ENCODE data around the gene MYL6. TPM values are rescaled to one million over a fixed set of nuclear protein-coding genes. Genes with fewer than 3 reads are reported as not detected.
"Not testable (repeated sequence)": the region's sequence is repeated elsewhere in the genome, so short reads cannot be mapped to it uniquely, and the experiment has no call there.

The MYL6 gene
- total RNA-seq: 673 TPM
- long read RNA-seq, transcript MYL6-207 (6 exons, 655 nt): minor isoform, 44 of 329 reads
- long read RNA-seq, transcript MYL6-218 (7 exons, 901 nt): major isoform, 63 of 329 reads
- long read RNA-seq, transcript MYL6-219 (5 exons, 1,438 nt): minor isoform, 8 of 329 reads
- long read RNA-seq, partial matches to known transcripts: 42 of 329 reads
- long read RNA-seq, other reads (novel, unspliced or antisense): 166 of 329 reads

- ATAC-seq (peak; percentile 91), DNase-seq (ENCODE audit: missing footprints) (peak; percentile 97)
- intact Hi-C loops (cut with DNase I): loop anchor here (1.0 to 5.0 kb wide), 3 partner anchors 30 to 41 kb away; partner anchors contain the start of genes ESYT1, RPL41, SMARCC2 and ZC3H10
Measured at GRCh38 chr12:56158029-56158925, at the start of gene MYL6. TSS of gene MYL6 (plus strand) at chr12:56158359. CDS start at chr12:56158402, 43 bp downstream.

GRCh38 chr12:56110571-56110970 lies 47.6 kb upstream of the MYL6 start:
- DNase-seq (ENCODE audit: missing footprints): no peak
- ATAC-seq: no peak
- intact Hi-C loops (cut with DNase I): no loop called here

DNA sequence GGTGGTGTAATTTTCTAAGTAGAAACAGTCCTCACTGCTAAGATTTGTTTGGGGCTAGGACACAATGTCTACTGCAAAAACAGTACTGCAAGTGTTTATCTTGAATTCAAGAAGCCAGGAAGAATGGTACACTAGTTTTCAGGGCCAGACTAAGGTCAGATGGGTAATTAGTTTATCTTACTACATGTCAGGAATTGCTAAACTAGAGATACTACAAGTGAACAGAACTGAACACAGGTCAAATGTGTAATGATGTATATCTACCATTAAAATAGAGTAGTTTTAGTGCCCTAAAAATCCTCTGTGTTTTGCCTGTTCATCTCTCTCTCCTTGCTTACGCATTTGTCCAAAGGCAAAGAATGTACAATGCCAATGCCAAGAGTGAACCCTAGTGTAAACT lies 44.1 kb upstream of the MYL6 start:
- no peak for ATAC-seq
- DNase-seq (ENCODE audit: missing footprints): no peak
- intact Hi-C loops (cut with DNase I): no loop called here

GRCh38 chr12:56115329-56115728 lies 42.8 kb upstream of the MYL6 start:
- no peak for ATAC-seq
- intact Hi-C loops (cut with DNase I): loop anchor here (5.0 kb wide), 3 partner anchors 42 to 373 kb away; partner anchors contain the start of genes GDF11, MYL6 and RPS26
- DNase-seq (ENCODE audit: missing footprints): no peak

GRCh38 chr12:56116267-56117081 lies 41.7 kb upstream of the MYL6 start, which contains the start of gene RPL41:
TSS of gene RPL41 (plus strand) at chr12:56116633.
- ATAC-seq: peak; percentile 81
- peak; percentile 95 for DNase-seq (ENCODE audit: missing footprints)
- intact Hi-C loops (cut with DNase I): loop anchor here (1.0 to 5.0 kb wide), 4 partner anchors 37 to 374 kb away; partner anchors contain the start of genes GDF11, MYL6 and RPS26

GRCh38 chr12:56117082-56117706 lies 41.0 kb upstream of the MYL6 start:
- intact Hi-C loops (cut with DNase I): loop anchor here (5.0 kb wide), 3 partner anchors 40 to 375 kb away; partner anchors contain the start of genes GDF11, MYL6 and RPS26
- not testable (repeated sequence) for DNase-seq (ENCODE audit: missing footprints); ATAC-seq

- DNase-seq (ENCODE audit: missing footprints) (peak; percentile 98), ATAC-seq (peak; percentile 87)
- intact Hi-C loops (cut with DNase I): loop anchor here (2.0 to 5.0 kb wide), 4 partner anchors 39 to 376 kb away; partner anchors contain the start of genes CS, GDF11, MYL6 and RPS26
Measured at GRCh38 chr12:56117778-56118687, 40.1 kb upstream of the MYL6 start, which contains the start of gene ZC3H10. TSS of gene ZC3H10 (plus strand) at chr12:56118266. CDS start at chr12:56120563, 2,297 bp downstream.

DNA sequence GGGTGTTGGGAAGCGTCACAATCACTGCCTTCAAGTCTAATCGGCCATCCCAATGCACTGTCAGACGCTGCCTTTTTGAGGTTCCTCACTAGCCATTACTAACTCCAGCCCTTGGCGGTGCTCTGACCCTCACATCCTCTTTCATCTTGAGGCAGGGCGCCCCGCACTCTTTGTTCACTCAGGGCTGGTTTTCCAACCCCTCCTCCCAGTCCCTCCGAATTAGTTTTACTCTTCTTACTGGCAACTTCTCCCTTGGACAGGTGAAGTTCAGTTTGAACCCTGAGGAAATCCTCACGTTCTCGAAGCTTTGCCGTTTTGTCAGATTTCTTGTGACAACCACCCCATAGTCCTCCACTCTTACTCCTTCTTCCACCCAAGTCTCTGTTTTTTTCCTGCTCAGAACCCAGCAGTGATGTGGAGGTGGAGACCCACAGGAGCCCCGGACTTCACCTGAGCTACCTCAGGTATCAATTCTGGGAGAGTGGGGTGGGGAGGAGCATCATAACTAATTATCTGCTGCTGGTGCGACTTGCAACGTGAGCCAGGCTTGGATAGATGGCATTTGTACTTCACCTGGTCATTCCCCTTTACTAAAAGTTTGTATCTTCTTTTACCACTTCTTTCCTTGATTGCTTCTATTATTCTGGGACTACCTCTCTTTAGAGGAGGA lies 39.3 kb upstream of the MYL6 start:
- DNase-seq (ENCODE audit: missing footprints) (no peak), ATAC-seq (no peak)
- intact Hi-C loops (cut with DNase I): loop anchor here (1.0 to 5.0 kb wide), 6 partner anchors 38 to 377 kb away; partner anchors contain the start of genes CS, GDF11, MYL6 and NABP2

- ATAC-seq (peak; percentile 52), DNase-seq (ENCODE audit: missing footprints) (no peak)
- intact Hi-C loops (cut with DNase I): loop anchor here (1.0 to 5.0 kb wide), 6 partner anchors 38 to 377 kb away; partner anchors contain the start of genes CS, GDF11, MYL6 and NABP2
Measured at GRCh38 chr12:56119361-56119796, 38.8 kb upstream of the MYL6 start.

DNA sequence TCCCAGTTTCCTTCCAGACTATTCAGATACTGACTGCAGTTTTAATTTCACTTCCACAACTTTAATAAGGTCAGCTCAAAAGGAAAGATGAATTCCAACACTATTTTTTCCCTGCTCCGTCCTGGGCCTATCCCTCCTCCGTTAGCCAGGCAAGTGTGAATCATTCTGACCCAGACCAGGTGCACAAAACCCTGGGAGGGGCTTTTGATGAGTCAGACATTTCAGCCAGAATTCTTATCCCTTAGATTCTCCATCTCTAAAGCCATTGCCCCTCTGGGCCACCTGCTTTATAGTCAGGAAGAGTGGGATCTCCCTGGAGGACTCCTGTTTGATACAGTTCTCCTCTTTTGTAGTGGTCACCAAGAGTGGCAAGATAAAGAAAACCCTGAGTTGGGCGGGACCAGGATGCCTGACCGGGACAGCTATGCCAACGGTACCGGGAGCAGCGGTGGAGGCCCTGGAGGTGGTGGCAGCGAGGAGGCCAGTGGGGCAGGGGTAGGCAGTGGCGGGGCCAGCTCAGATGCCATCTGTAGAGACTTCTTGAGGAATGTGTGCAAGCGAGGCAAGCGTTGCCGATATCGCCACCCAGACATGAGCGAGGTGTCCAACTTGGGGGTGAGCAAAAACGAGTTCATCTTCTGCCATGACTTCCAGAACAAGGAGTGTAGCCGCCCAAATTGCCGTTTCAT lies 37.9 kb upstream of the MYL6 start:
- ATAC-seq: no peak
- DNase-seq (ENCODE audit: missing footprints): no peak
- intact Hi-C loops (cut with DNase I): no loop called here

GRCh38 chr12:56121204-56121870 lies 36.8 kb upstream of the MYL6 start:
- intact Hi-C loops (cut with DNase I): no loop called here
- no peak for ATAC-seq
- no peak for DNase-seq (ENCODE audit: missing footprints)

GRCh38 chr12:56122637-56123036 lies 35.5 kb upstream of the MYL6 start:
- ATAC-seq: no peak
- no peak for DNase-seq (ENCODE audit: missing footprints)
- intact Hi-C loops (cut with DNase I): no loop called here

- ATAC-seq: no peak
- DNase-seq (ENCODE audit: missing footprints): no peak
- intact Hi-C loops (cut with DNase I): no loop called here
Measured at GRCh38 chr12:56124133-56124532, 34.0 kb upstream of the MYL6 start.

GRCh38 chr12:56126732-56127239 lies 31.4 kb upstream of the MYL6 start:
- intact Hi-C loops (cut with DNase I): loop anchor here (5.0 kb wide), 1 partner anchor 341 kb away; the partner anchor contains the start of gene SPRYD4
- no peak for ATAC-seq

GRCh38 chr12:56127485-56127887 lies 30.7 kb upstream of the MYL6 start:
- intact Hi-C loops (cut with DNase I): loop anchor here (5.0 kb wide), 1 partner anchor 340 kb away; the partner anchor contains the start of gene SPRYD4
- DNase-seq (ENCODE audit: missing footprints) (no peak), ATAC-seq (no peak)

More at GRCh38 chr12:56126732-56127239, 31.4 kb upstream of the MYL6 start:
- DNase-seq (ENCODE audit: missing footprints): no peak

All from Right ventricle myocardium inferior (tissue), 1 donor.